ENCODE results near the gene ADGRG6. TPM values are rescaled to one million over a fixed set of nuclear protein-coding genes. Genes with fewer than 3 reads are reported as not detected.

The ADGRG6 gene
- total RNA-seq, 1 experiment from 2014 or later, result 5.3 TPM

- POLR2A ChIA-PET, result no interaction called here
- ATAC-seq, result no peak
- no peaks in the 10 kb centered on the region for H3K9me3 Mint-ChIP-seq
- no peaks in the 10 kb centered on the region for H3K27me3 Mint-ChIP-seq (ENCODE audit: low read depth)
- no peak for DNase-seq (ENCODE audit: low spot score)
- no peak overlapping the region for H3K27ac Mint-ChIP-seq
- peaks cover 39% of the 10 kb centered on the region for H3K4me1 Mint-ChIP-seq
- no peak for TF ChIP-seq ZNF138 (CRISPR knock-in tag; conservative IDR thresholded peaks at IDR 0.05)
- no peak for TF ChIP-seq SP1 (CRISPR knock-in tag; conservative IDR thresholded peaks at IDR 0.05)
- no peak for TF ChIP-seq ATF1 (CRISPR knock-in tag; IDR thresholded peaks at IDR 0.05)
- no peak for TF ChIP-seq GTF2I (CRISPR knock-in tag; conservative IDR thresholded peaks at IDR 0.05)
- TF ChIP-seq ELF4 (CRISPR knock-in tag; IDR thresholded peaks at IDR 0.05; ENCODE audit: low read depth), result no peak
- no peak for TF ChIP-seq SMAD3 (CRISPR knock-in tag; IDR thresholded peaks at IDR 0.05; ENCODE audit: borderline replicate concordance)
- no peak for TF ChIP-seq AFF4 (CRISPR knock-in tag; IDR thresholded peaks at IDR 0.05; ENCODE audit: borderline replicate concordance)
- TF ChIP-seq E2F5 (CRISPR knock-in tag; IDR thresholded peaks at IDR 0.05), result no peak
- no peak for TF ChIP-seq CBFB (CRISPR knock-in tag; IDR thresholded peaks at IDR 0.05; ENCODE audit: low read depth)
- CTCF ChIA-PET, result interaction anchor here (0.8 kb wide), 1 partner anchor 21 kb away, joined by 3 read pairs; no protein-coding TSS in a partner anchor
- no peak overlapping the region for H3K4me3 Mint-ChIP-seq
- no peaks in the 10 kb centered on the region for H3K36me3 Mint-ChIP-seq
Observed at GRCh38 chr6:142322066-142322465, 20.3 kb downstream of the ADGRG6 start.

- ATAC-seq, result peak; percentile 56
- ChIA-PET CTCF (interaction anchor here (0.8 kb wide), 1 partner anchor 21 kb away, joined by 3 read pairs; no protein-coding TSS in a partner anchor), POLR2A (no interaction called here)
- Mint-ChIP-seq H3K9me3 (no peaks in the 10 kb centered on the region), H3K4me3 (no peak overlapping the region), H3K27ac (peak overlapping the region; percentile 62; the same call in 1 of the 2 replicates), H3K36me3 (no peaks in the 10 kb centered on the region), H3K27me3 (ENCODE audit: low read depth) (no peaks in the 10 kb centered on the region), H3K4me1 (peaks cover 39% of the 10 kb centered on the region)
- no peak for DNase-seq (ENCODE audit: low spot score)
- TF ChIP-seq PRRX2 (CRISPR knock-in tag; IDR thresholded peaks at IDR 0.05) (no peak), HMGA2 (CRISPR knock-in tag; IDR thresholded peaks at IDR 0.05) (no peak), ETV6 (CRISPR knock-in tag; IDR thresholded peaks at IDR 0.05) (no peak), TP53 (CRISPR knock-in tag; IDR thresholded peaks at IDR 0.05) (no peak), FOXJ3 (CRISPR knock-in tag; IDR thresholded peaks at IDR 0.05; ENCODE audit: borderline replicate concordance) (no peak), ESRRA (CRISPR knock-in tag; IDR thresholded peaks at IDR 0.05; ENCODE audit: borderline replicate concordance) (no peak), MLX (CRISPR knock-in tag; IDR thresholded peaks at IDR 0.05) (no peak)
Observed at GRCh38 chr6:142322504-142323198, 20.8 kb downstream of the ADGRG6 start.

GRCh38 chr6:142323377-142323776 is 21.6 kb downstream of the ADGRG6 start:
- no peak overlapping the region for H3K27ac Mint-ChIP-seq
- no peak overlapping the region for H3K4me3 Mint-ChIP-seq
- no peak; the same call in 1 of the 2 replicates for ATAC-seq
- ChIA-PET POLR2A (no interaction called here), CTCF (interaction anchor here (1.6 kb wide), 1 partner anchor 91 kb away, joined by 4 read pairs; no protein-coding TSS in a partner anchor)
- no peaks in the 10 kb centered on the region for H3K36me3 Mint-ChIP-seq
- H3K9me3 Mint-ChIP-seq, result no peaks in the 10 kb centered on the region
- TF ChIP-seq GABPB1 (CRISPR knock-in tag; IDR thresholded peaks at IDR 0.05), result peak; percentile 82
- no peak for TF ChIP-seq ATF1 (CRISPR knock-in tag; IDR thresholded peaks at IDR 0.05)
- H3K27me3 Mint-ChIP-seq (ENCODE audit: low read depth), result no peaks in the 10 kb centered on the region
- peaks cover 40% of the 10 kb centered on the region for H3K4me1 Mint-ChIP-seq
- no peak for DNase-seq (ENCODE audit: low spot score)
